B cell (primary cell): Measurements from ENCODE around the gene RNF111.

Experiments used
- CTCF ChIP-seq: fragments of 200-600 bp; IDR thresholded peaks from one replicate; pipeline ENCODE4 v1.8.0; 2022; ENCODE audit warnings: antibody characterized with exemption, mild to moderate bottlenecking
- EZH2 ChIP-seq: IDR thresholded peaks from 2 replicates; pipeline ENCODE4 v1.6.1; 2012; ENCODE audit warnings: borderline replicate concordance, low read depth, mild to moderate bottlenecking, moderate library complexity, low read length; ENCODE audit not compliant: insufficient read depth, poor library complexity, severe bottlenecking

- TF ChIP-seq EZH2 (no peak), CTCF (no peak)
Observed at GRCh38 chr15:58977887-58978286, 9.6 kb upstream of the RNF111 start.
